K562 (cell line): ENCODE data around the gene ANKRD49. TPM values are rescaled to one million over a fixed set of nuclear protein-coding genes. Genes with fewer than 3 reads are reported as not detected.

Experiments used
- EGR1 ChIP-seq: fragments of 450-650 bp; conservative IDR thresholded peaks from 2 replicates; pipeline ENCODE4 v1.6.1; 2017; ENCODE audit warnings: mild to moderate bottlenecking
- EWSR1 ChIP-seq: fragments of 450-650 bp; IDR thresholded peaks from 2 replicates; pipeline ENCODE4 v1.6.1; 2018; ENCODE audit warnings: borderline replicate concordance, mild to moderate bottlenecking, low read depth, moderate library complexity; ENCODE audit not compliant: partially characterized antibody
- FOSL1 ChIP-seq: fragments of 200-800 bp; sonication (Bioruptor generic); conservative IDR thresholded peaks from 2 replicates; pipeline ENCODE4 v1.6.1; 2016; ENCODE audit warnings: missing genetic modification characterization, missing compliant biosample characterization
- HCFC1 ChIP-seq: IDR thresholded peaks from 2 replicates; pipeline ENCODE4 v1.6.1; 2012; ENCODE audit warnings: low read depth, low read length, improper control_type of control experiment
- KDM4B ChIP-seq, 2 experiments: fragments of 450-650 bp in 1 of 2; sonication (generic) in 1 of 2; IDR thresholded peaks; 2 replicates each; pipeline ENCODE4 v1.6.1; 2016 to 2017; ENCODE audit warnings: borderline replicate concordance in 2 of 2, antibody characterized with exemption in 1 of 2, low read depth in 1 of 2, mild to moderate bottlenecking in 1 of 2
- PRPF4 ChIP-seq: fragments of 200-400 bp; formaldehyde crosslinking; IDR thresholded peaks from one replicate; pipeline ENCODE4 v1.6.1; 2017; ENCODE audit warnings: low read length, low read depth, mild to moderate bottlenecking; ENCODE audit not compliant: insufficient read depth, poor library complexity, severe bottlenecking
- TAF9B ChIP-seq: fragments of 450-650 bp; IDR thresholded peaks from 2 replicates; pipeline ENCODE4 v1.6.1; 2018; ENCODE audit warnings: mild to moderate bottlenecking; ENCODE audit not compliant: partially characterized antibody
- ZNF316 ChIP-seq: fragments of 450-650 bp; IDR thresholded peaks from 2 replicates; pipeline ENCODE4 v1.6.1; 2016
- polyA plus RNA-seq, 8 experiments: library from polyadenylated mRNA; depleted of rRNA in 4 of 8; stranded (reverse) in 5 of 8; unstranded in 3 of 8; fragments of >200 nt; fragmentation: Nextera tagmentation in 2 of 8; fragmentation: Illumina TruSeq in 1 of 8; extraction: Ambion mirVana in 2 of 8; extraction: Trizol in 1 of 8; gene quantifications; 2 replicates each; pipeline versions ENCODE4 v1.2.1 to v1.2.3, GENCODE V29; 2011 to 2014; ENCODE audit warnings: inconsistent platforms in 1 of 8, missing spikeins in 1 of 8
- total RNA-seq, 7 experiments: library from RNA; depleted of rRNA in 6 of 7; stranded (reverse); fragments of >200 nt in 6 of 7; fragmentation: Illumina TruSeq in 2 of 7; extraction: Trizol in 2 of 7; gene quantifications; 2 replicates each; pipeline versions ENCODE4 v1.2.1 to v1.2.3, GENCODE V29; 2011 to 2021; ENCODE audit warnings: low replicate concordance in 1 of 7
- TF ChIP-seq, protein P1 (sequence below): fragments of 450-650 bp; IDR thresholded peaks from 2 replicates; pipeline ENCODE4 v1.6.1; 2016; ENCODE audit warnings: mild to moderate bottlenecking, moderate library complexity
- TF ChIP-seq, protein P2 (sequence below): sonication (generic); formaldehyde crosslinking; IDR thresholded peaks from 2 replicates; pipeline ENCODE4 v1.8.0; 2022; ENCODE audit warnings: mild to moderate bottlenecking, missing genetic modification reagents
- TF ChIP-seq, protein P3 (sequence below): fragments of 450-650 bp; IDR thresholded peaks from 2 replicates; pipeline ENCODE4 v1.6.1; 2016; ENCODE audit warnings: borderline replicate concordance

The ANKRD49 gene
- total and polyA plus RNA-seq, 9 of the 15 experiments (the other 6 are each of a cell fraction or from before 2014, with no cell fraction given) = 13.4 to 43.5 (median 30.6) TPM

DNA sequence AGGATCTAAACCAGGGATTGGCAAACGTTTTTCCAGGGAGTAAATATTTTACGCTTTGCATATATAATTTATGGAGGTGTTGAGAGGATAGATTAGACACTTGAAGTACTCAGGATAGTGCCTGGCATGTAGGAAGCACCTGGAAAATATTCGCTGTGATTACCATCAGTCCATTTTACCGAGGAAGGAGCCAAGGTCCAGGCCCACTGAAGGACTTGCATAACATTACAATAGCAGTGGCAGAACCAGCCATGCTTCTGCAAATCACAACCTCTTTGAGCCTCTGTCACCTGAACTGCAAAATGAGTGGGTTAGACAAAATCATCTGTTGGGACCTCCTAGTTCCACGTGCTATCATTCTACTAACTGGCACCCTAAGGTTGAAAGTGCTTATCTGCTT lies 55.4 kb downstream of the ANKRD49 start (continued):
- TF ChIP-seq, protein P1, sequence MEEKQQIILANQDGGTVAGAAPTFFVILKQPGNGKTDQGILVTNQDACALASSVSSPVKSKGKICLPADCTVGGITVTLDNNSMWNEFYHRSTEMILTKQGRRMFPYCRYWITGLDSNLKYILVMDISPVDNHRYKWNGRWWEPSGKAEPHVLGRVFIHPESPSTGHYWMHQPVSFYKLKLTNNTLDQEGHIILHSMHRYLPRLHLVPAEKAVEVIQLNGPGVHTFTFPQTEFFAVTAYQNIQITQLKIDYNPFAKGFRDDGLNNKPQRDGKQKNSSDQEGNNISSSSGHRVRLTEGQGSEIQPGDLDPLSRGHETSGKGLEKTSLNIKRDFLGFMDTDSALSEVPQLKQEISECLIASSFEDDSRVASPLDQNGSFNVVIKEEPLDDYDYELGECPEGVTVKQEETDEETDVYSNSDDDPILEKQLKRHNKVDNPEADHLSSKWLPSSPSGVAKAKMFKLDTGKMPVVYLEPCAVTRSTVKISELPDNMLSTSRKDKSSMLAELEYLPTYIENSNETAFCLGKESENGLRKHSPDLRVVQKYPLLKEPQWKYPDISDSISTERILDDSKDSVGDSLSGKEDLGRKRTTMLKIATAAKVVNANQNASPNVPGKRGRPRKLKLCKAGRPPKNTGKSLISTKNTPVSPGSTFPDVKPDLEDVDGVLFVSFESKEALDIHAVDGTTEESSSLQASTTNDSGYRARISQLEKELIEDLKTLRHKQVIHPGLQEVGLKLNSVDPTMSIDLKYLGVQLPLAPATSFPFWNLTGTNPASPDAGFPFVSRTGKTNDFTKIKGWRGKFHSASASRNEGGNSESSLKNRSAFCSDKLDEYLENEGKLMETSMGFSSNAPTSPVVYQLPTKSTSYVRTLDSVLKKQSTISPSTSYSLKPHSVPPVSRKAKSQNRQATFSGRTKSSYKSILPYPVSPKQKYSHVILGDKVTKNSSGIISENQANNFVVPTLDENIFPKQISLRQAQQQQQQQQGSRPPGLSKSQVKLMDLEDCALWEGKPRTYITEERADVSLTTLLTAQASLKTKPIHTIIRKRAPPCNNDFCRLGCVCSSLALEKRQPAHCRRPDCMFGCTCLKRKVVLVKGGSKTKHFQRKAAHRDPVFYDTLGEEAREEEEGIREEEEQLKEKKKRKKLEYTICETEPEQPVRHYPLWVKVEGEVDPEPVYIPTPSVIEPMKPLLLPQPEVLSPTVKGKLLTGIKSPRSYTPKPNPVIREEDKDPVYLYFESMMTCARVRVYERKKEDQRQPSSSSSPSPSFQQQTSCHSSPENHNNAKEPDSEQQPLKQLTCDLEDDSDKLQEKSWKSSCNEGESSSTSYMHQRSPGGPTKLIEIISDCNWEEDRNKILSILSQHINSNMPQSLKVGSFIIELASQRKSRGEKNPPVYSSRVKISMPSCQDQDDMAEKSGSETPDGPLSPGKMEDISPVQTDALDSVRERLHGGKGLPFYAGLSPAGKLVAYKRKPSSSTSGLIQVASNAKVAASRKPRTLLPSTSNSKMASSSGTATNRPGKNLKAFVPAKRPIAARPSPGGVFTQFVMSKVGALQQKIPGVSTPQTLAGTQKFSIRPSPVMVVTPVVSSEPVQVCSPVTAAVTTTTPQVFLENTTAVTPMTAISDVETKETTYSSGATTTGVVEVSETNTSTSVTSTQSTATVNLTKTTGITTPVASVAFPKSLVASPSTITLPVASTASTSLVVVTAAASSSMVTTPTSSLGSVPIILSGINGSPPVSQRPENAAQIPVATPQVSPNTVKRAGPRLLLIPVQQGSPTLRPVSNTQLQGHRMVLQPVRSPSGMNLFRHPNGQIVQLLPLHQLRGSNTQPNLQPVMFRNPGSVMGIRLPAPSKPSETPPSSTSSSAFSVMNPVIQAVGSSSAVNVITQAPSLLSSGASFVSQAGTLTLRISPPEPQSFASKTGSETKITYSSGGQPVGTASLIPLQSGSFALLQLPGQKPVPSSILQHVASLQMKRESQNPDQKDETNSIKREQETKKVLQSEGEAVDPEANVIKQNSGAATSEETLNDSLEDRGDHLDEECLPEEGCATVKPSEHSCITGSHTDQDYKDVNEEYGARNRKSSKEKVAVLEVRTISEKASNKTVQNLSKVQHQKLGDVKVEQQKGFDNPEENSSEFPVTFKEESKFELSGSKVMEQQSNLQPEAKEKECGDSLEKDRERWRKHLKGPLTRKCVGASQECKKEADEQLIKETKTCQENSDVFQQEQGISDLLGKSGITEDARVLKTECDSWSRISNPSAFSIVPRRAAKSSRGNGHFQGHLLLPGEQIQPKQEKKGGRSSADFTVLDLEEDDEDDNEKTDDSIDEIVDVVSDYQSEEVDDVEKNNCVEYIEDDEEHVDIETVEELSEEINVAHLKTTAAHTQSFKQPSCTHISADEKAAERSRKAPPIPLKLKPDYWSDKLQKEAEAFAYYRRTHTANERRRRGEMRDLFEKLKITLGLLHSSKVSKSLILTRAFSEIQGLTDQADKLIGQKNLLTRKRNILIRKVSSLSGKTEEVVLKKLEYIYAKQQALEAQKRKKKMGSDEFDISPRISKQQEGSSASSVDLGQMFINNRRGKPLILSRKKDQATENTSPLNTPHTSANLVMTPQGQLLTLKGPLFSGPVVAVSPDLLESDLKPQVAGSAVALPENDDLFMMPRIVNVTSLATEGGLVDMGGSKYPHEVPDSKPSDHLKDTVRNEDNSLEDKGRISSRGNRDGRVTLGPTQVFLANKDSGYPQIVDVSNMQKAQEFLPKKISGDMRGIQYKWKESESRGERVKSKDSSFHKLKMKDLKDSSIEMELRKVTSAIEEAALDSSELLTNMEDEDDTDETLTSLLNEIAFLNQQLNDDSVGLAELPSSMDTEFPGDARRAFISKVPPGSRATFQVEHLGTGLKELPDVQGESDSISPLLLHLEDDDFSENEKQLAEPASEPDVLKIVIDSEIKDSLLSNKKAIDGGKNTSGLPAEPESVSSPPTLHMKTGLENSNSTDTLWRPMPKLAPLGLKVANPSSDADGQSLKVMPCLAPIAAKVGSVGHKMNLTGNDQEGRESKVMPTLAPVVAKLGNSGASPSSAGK = no peak
- TF ChIP-seq KDM4B (IDR thresholded peaks at IDR 0.05; ENCODE audit: borderline replicate concordance in 2 of 2, low read depth in 1 of 2) (no peak), PRPF4 (no peak), FOSL1 (no peak), EWSR1 (no peak), ZNF316 (no peak), EGR1 (no peak), TAF9B (no peak), HCFC1 (no peak)
- TF ChIP-seq, protein P2, sequence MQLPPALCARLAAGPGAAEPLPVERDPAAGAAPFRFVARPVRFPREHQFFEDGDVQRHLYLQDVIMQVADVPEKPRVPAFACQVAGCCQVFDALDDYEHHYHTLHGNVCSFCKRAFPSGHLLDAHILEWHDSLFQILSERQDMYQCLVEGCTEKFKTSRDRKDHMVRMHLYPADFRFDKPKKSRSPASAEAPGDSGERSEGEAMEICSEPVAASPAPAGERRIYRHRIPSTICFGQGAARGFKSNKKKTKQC = no peak
- TF ChIP-seq, protein P3, sequence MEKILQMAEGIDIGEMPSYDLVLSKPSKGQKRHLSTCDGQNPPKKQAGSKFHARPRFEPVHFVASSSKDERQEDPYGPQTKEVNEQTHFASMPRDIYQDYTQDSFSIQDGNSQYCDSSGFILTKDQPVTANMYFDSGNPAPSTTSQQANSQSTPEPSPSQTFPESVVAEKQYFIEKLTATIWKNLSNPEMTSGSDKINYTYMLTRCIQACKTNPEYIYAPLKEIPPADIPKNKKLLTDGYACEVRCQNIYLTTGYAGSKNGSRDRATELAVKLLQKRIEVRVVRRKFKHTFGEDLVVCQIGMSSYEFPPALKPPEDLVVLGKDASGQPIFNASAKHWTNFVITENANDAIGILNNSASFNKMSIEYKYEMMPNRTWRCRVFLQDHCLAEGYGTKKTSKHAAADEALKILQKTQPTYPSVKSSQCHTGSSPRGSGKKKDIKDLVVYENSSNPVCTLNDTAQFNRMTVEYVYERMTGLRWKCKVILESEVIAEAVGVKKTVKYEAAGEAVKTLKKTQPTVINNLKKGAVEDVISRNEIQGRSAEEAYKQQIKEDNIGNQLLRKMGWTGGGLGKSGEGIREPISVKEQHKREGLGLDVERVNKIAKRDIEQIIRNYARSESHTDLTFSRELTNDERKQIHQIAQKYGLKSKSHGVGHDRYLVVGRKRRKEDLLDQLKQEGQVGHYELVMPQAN = no peak
- TF ChIP-seq, all 486 proteins: peak for 0
